Measurements from ENCODE around the gene NAA25.

NAA25 gene

GRCh38 chr12:112108202-112109079, at the start of gene NAA25:
NAA25 (minus strand) TSS chr12:112108783; CDS start chr12:112108773, 10 bp downstream.
- DNase-seq = peak; percentile 80

- DNase-seq = no peak
These were observed 45.3 kb upstream of the NAA25 start for GRCh38 chr12:112153893-112154219.

GRCh38 chr12:112153181-112153892, 44.8 kb upstream of the NAA25 start:
- DNase-seq = no peak

GRCh38 chr12:112151766-112152541, 43.4 kb upstream of the NAA25 start:
- DNase-seq = no peak

GRCh38 chr12:112149596-112149995, 41.0 kb upstream of the NAA25 start:
- DNase-seq = no peak

GRCh38 chr12:112148031-112148513, 39.5 kb upstream of the NAA25 start:
- DNase-seq = no peak

- no peak for DNase-seq
These were observed 37.5 kb upstream of the NAA25 start for GRCh38 chr12:112146123-112146522.

GRCh38 chr12:112140728-112141127, 32.1 kb upstream of the NAA25 start:
- no peak for DNase-seq

- DNase-seq = no peak
These were observed 26.1 kb upstream of the NAA25 start for GRCh38 chr12:112134731-112135130.

- no peak for DNase-seq
These were observed 24.8 kb upstream of the NAA25 start for GRCh38 chr12:112133418-112133817.

- no peak for DNase-seq
These were observed 23.1 kb upstream of the NAA25 start for GRCh38 chr12:112131686-112132085.

GRCh38 chr12:112130441-112130998, 21.9 kb upstream of the NAA25 start:
- DNase-seq = no peak

GRCh38 chr12:112126911-112127310, 18.3 kb upstream of the NAA25 start:
- DNase-seq = no peak

- no peak for DNase-seq
These were observed 17.4 kb upstream of the NAA25 start for GRCh38 chr12:112126000-112126438.

GRCh38 chr12:112125250-112125999, 16.8 kb upstream of the NAA25 start, which contains the start of gene TRAFD1:
TRAFD1 (plus strand) TSS chr12:112125560; CDS start chr12:112130523, 4,963 bp downstream.
- DNase-seq = peak; percentile 97

GRCh38 chr12:112124918-112125249, 16.3 kb upstream of the NAA25 start:
- no peak for DNase-seq

GRCh38 chr12:112122823-112123690, 14.5 kb upstream of the NAA25 start:
- DNase-seq = no peak

- no peak for DNase-seq
These were observed 13.4 kb upstream of the NAA25 start for GRCh38 chr12:112121780-112122565.

- no peak for DNase-seq
These were observed 9.1 kb upstream of the NAA25 start for GRCh38 chr12:112117685-112118084.

All from NCI-H510A (cell line).